CD8-positive, alpha-beta memory T cell (primary cell): Measurements from ENCODE around the gene GORASP1. TPM values are rescaled to one million over a fixed set of nuclear protein-coding genes. Genes with fewer than 3 reads are reported as not detected.

ENCODE experiments used
- CTCF ChIA-PET: fragments of 350-600 bp; sonication (Branson Sonifier 250); formaldehyde crosslinking; loops from one replicate; lab custom pipeline; 2021; ENCODE audit warnings: antibody characterized with exemption; lab: Charles Lee
- POLR2A ChIA-PET: fragments of 350-600 bp; sonication (Branson Sonifier 250); formaldehyde crosslinking; loops from one replicate; lab custom pipeline; 2021; ENCODE audit warnings: antibody characterized with exemption; lab: Charles Lee
- DNase-seq, 5 donors: peaks; one replicate each; pipeline versions ENCODE4 v3.0.0 to v3.0.0-alpha.2; 2020 to 2022; ENCODE audit warnings: mixed read lengths in 1 of 5
- H3K27ac ChIP-seq: one replicate; pipeline ENCODE4 v1.7.0; 2013; ENCODE audit warnings: low read depth, mild to moderate bottlenecking, low read length, moderate library complexity
- H3K27me3 ChIP-seq: 2 replicates; pipeline ENCODE4 v1.7.0; 2013; ENCODE audit warnings: low read length, mild to moderate bottlenecking; ENCODE audit not compliant: insufficient read depth, poor library complexity, severe bottlenecking
- H3K36me3 ChIP-seq: 2 replicates; pipeline ENCODE4 v1.7.0; 2013; ENCODE audit warnings: mild to moderate bottlenecking, low read length, moderate library complexity; ENCODE audit not compliant: insufficient read depth
- H3K4me1 ChIP-seq: 2 replicates; pipeline ENCODE4 v1.7.0; 2013; ENCODE audit warnings: mild to moderate bottlenecking, low read length, moderate library complexity; ENCODE audit not compliant: insufficient read depth
- H3K4me3 ChIP-seq: 2 replicates; pipeline ENCODE4 v1.7.0; 2013; ENCODE audit warnings: mild to moderate bottlenecking, low read length
- H3K9me3 ChIP-seq: 2 replicates; pipeline ENCODE4 v1.7.0; 2013; ENCODE audit warnings: mild to moderate bottlenecking, low read length
- H3K27ac Mint-ChIP-seq, 8 donors: one replicate each; pipeline ENCODE4 v1.8.0; 2020 to 2021; ENCODE audit warnings: mixed read lengths in 8 of 8, mild to moderate bottlenecking in 6 of 8, inconsistent platforms in 3 of 8, moderate library complexity in 3 of 8
- H3K27me3 Mint-ChIP-seq, 2 donors: one replicate each; pipeline ENCODE4 v1.8.0; 2020 to 2021; ENCODE audit warnings: mixed read lengths in 2 of 2, mild to moderate bottlenecking in 1 of 2, moderate library complexity in 1 of 2
- H3K36me3 Mint-ChIP-seq, 3 donors: one replicate each; pipeline ENCODE4 v1.8.0; 2020 to 2021; ENCODE audit warnings: mixed read lengths in 3 of 3, inconsistent platforms in 1 of 3, mild to moderate bottlenecking in 1 of 3
- H3K4me1 Mint-ChIP-seq, 3 donors: one replicate each; pipeline ENCODE4 v1.8.0; 2020 to 2021; ENCODE audit warnings: mixed read lengths in 3 of 3, inconsistent platforms in 1 of 3, mild to moderate bottlenecking in 1 of 3
- H3K4me3 Mint-ChIP-seq, 7 donors: one replicate each; pipeline ENCODE4 v1.8.0; 2020 to 2021; ENCODE audit warnings: mixed read lengths in 7 of 7, mild to moderate bottlenecking in 6 of 7, moderate library complexity in 4 of 7, inconsistent platforms in 2 of 7
- H3K9me3 Mint-ChIP-seq, 5 donors: one replicate each; pipeline ENCODE4 v1.8.0; 2020 to 2022; ENCODE audit warnings: mixed read lengths in 5 of 5, mild to moderate bottlenecking in 3 of 5, moderate library complexity in 2 of 5, inconsistent platforms in 1 of 5
- polyA plus RNA-seq: library from polyadenylated mRNA; unstranded; fragments of 300-500 nt; fragmentation: Illumina TruSeq; gene quantifications from one replicate; pipeline ENCODE4 v1.2.3, GENCODE V29; 2021
- total RNA-seq, 2 experiments: library from RNA; stranded (reverse); gene quantifications; one replicate each; pipeline ENCODE4 v1.2.3, GENCODE V29; 2021

Gene GORASP1
- total and polyA plus RNA-seq, 3 experiments from 2014 or later, result 16.9 to 22.8 (median 21.6) TPM

- DNase-seq, result no peak
- Histone ChIP-seq H3K36me3 (peaks cover 26% of the 10 kb centered on the region), H3K9me3 (no peaks in the 10 kb centered on the region), H3K27ac (no peak overlapping the region), H3K4me3 (no peak overlapping the region), H3K27me3 (no peaks in the 10 kb centered on the region), H3K4me1 (no peaks in the 10 kb centered on the region)
- Mint-ChIP-seq H3K9me3 (no peaks in the 10 kb centered on the region), H3K27me3 (no peaks in the 10 kb centered on the region), H3K27ac (peak overlapping the region in 4 of 8 donors; percentile 42 to 60 (median 57)), H3K4me3 (no peak overlapping the region), H3K4me1 (peaks cover 9 to 18% (median 10%) of the 10 kb centered on the region in 3 donors), H3K36me3 (peaks cover 0 to 68% (median 22%) of the 10 kb centered on the region in 3 donors)
- CTCF ChIA-PET, result interaction anchor here (1.1 to 4.8 kb wide), 3 partner anchors 8 to 193 kb away, joined by 3 to 15 read pairs (median 3); no protein-coding TSS in a partner anchor
- POLR2A ChIA-PET, result no interaction called here
Measured at GRCh38 chr3:39097716-39098472, 9.5 kb downstream of the GORASP1 start.

- Histone ChIP-seq H3K27ac (no peak overlapping the region), H3K4me1 (no peaks in the 10 kb centered on the region), H3K36me3 (peaks cover 28% of the 10 kb centered on the region), H3K9me3 (no peaks in the 10 kb centered on the region), H3K27me3 (no peaks in the 10 kb centered on the region), H3K4me3 (no peak overlapping the region)
- Mint-ChIP-seq H3K4me3 (no peak overlapping the region), H3K27me3 (no peaks in the 10 kb centered on the region), H3K9me3 (no peaks in the 10 kb centered on the region), H3K27ac (peak overlapping the region in 2 of 8 donors; percentile 15 to 58), H3K4me1 (peaks cover 3 to 8% (median 5%) of the 10 kb centered on the region in 3 donors), H3K36me3 (peaks cover 0 to 79% (median 28%) of the 10 kb centered on the region in 3 donors)
- ChIA-PET POLR2A (no interaction called here), CTCF (interaction anchor here (1.1 to 4.8 kb wide), 3 partner anchors 9 to 194 kb away, joined by 3 to 15 read pairs (median 3); no protein-coding TSS in a partner anchor)
- no peak for DNase-seq
Measured at GRCh38 chr3:39096775-39097174, 10.7 kb downstream of the GORASP1 start.

GRCh38 chr3:39095778-39096177, 11.6 kb downstream of the GORASP1 start:
- Mint-ChIP-seq H3K4me1 (no peaks in the 10 kb centered on the region), H3K27ac (peak overlapping the region in 2 of 8 donors; percentile 15 to 21), H3K4me3 (no peak overlapping the region), H3K36me3 (peaks cover 4 to 88% (median 28%) of the 10 kb centered on the region in 3 donors), H3K9me3 (no peaks in the 10 kb centered on the region), H3K27me3 (no peaks in the 10 kb centered on the region)
- H3K36me3 ChIP-seq, result peaks cover 32% of the 10 kb centered on the region
- H3K27ac ChIP-seq, result no peak overlapping the region
- ChIA-PET CTCF (interaction anchor here (4.8 kb wide), 1 partner anchor 10 kb away, joined by 15 read pairs; no protein-coding TSS in a partner anchor), POLR2A (no interaction called here)
- H3K4me1 ChIP-seq, result no peaks in the 10 kb centered on the region
- DNase-seq, result no peak
- H3K4me3 ChIP-seq, result no peak overlapping the region
- H3K27me3 ChIP-seq, result no peaks in the 10 kb centered on the region
- H3K9me3 ChIP-seq, result no peaks in the 10 kb centered on the region

- Histone ChIP-seq H3K36me3 (peaks cover 39% of the 10 kb centered on the region), H3K27me3 (no peaks in the 10 kb centered on the region), H3K4me3 (no peak overlapping the region), H3K27ac (no peak overlapping the region), H3K9me3 (no peaks in the 10 kb centered on the region), H3K4me1 (no peaks in the 10 kb centered on the region)
- no peaks in the 10 kb centered on the region for H3K9me3 Mint-ChIP-seq
- ChIA-PET POLR2A (no interaction called here), CTCF (interaction anchor here (1.7 to 4.8 kb wide), 2 partner anchors 11 to 193 kb away, joined by 4 to 15 read pairs; no protein-coding TSS in a partner anchor)
- H3K36me3 Mint-ChIP-seq, result peaks cover 4 to 93% (median 28%) of the 10 kb centered on the region in 3 donors
- no peak overlapping the region for H3K4me3 Mint-ChIP-seq
- H3K27me3 Mint-ChIP-seq, result no peaks in the 10 kb centered on the region
- DNase-seq, result no peak
- H3K27ac Mint-ChIP-seq, result peak overlapping the region in 3 of 8 donors; percentile 26 to 41 (median 40)
- H3K4me1 Mint-ChIP-seq, result no peaks in the 10 kb centered on the region
Measured at GRCh38 chr3:39094851-39095677, 12.4 kb downstream of the GORASP1 start.

GRCh38 chr3:39090922-39091321, 16.5 kb downstream of the GORASP1 start:
- peaks cover 4 to 98% (median 43%) of the 10 kb centered on the region in 3 donors for H3K36me3 Mint-ChIP-seq
- ChIA-PET CTCF (interaction anchor here (1.2 kb wide), 1 partner anchor 197 kb away, joined by 3 read pairs; no protein-coding TSS in a partner anchor), POLR2A (no interaction called here)
- H3K9me3 Mint-ChIP-seq, result no peaks in the 10 kb centered on the region
- H3K27me3 ChIP-seq, result no peaks in the 10 kb centered on the region
- DNase-seq, result no peak
- no peak overlapping the region for H3K4me3 Mint-ChIP-seq
- H3K27ac ChIP-seq, result no peak overlapping the region
- no peaks in the 10 kb centered on the region for H3K4me1 ChIP-seq
- H3K9me3 ChIP-seq, result no peaks in the 10 kb centered on the region
- H3K4me3 ChIP-seq, result no peak overlapping the region
- no peaks in the 10 kb centered on the region for H3K4me1 Mint-ChIP-seq
- peaks cover 50% of the 10 kb centered on the region for H3K36me3 ChIP-seq
- H3K27ac Mint-ChIP-seq, result peak overlapping the region in 3 of 8 donors; percentile 17 to 23 (median 17)
- no peaks in the 10 kb centered on the region for H3K27me3 Mint-ChIP-seq

- peak overlapping the region in 3 of 8 donors; percentile 40 to 82 (median 74) for H3K27ac Mint-ChIP-seq
Measured at GRCh38 chr3:39088889-39089288, 18.5 kb downstream of the GORASP1 start.

GRCh38 chr3:39088456-39088855, 19.0 kb downstream of the GORASP1 start:
- Histone ChIP-seq H3K27me3 (no peaks in the 10 kb centered on the region), H3K4me1 (no peaks in the 10 kb centered on the region), H3K9me3 (no peaks in the 10 kb centered on the region), H3K4me3 (no peak overlapping the region), H3K36me3 (peaks cover 42% of the 10 kb centered on the region), H3K27ac (no peak overlapping the region)
- no peaks in the 10 kb centered on the region for H3K27me3 Mint-ChIP-seq
- CTCF ChIA-PET, result interaction anchor here (0.8 to 1.7 kb wide), 3 partner anchors 101 to 289 kb away, joined by 3 to 4 read pairs (median 3); no protein-coding TSS in a partner anchor
- no peak for DNase-seq
- peaks cover 7 to 93% (median 31%) of the 10 kb centered on the region in 3 donors for H3K36me3 Mint-ChIP-seq
- H3K4me1 Mint-ChIP-seq, result no peaks in the 10 kb centered on the region
- POLR2A ChIA-PET, result no interaction called here
- H3K27ac Mint-ChIP-seq, result peak overlapping the region in 3 of 8 donors; percentile 40 to 79 (median 77)
- H3K9me3 Mint-ChIP-seq, result no peaks in the 10 kb centered on the region
- H3K4me3 Mint-ChIP-seq, result no peak overlapping the region

More at GRCh38 chr3:39088889-39089288, 18.5 kb downstream of the GORASP1 start:
- no peak overlapping the region for H3K4me3 ChIP-seq
- no peaks in the 10 kb centered on the region for H3K4me1 Mint-ChIP-seq
- H3K27me3 Mint-ChIP-seq, result no peaks in the 10 kb centered on the region
- H3K9me3 Mint-ChIP-seq, result no peaks in the 10 kb centered on the region
- no peak overlapping the region for H3K27ac ChIP-seq
- H3K9me3 ChIP-seq, result no peaks in the 10 kb centered on the region
- no peak for DNase-seq
- no peaks in the 10 kb centered on the region for H3K4me1 ChIP-seq
- peaks cover 7 to 93% (median 35%) of the 10 kb centered on the region in 3 donors for H3K36me3 Mint-ChIP-seq
- ChIA-PET CTCF (interaction anchor here (1.2 to 1.7 kb wide), 2 partner anchors 200 to 289 kb away, joined by 3 to 4 read pairs; no protein-coding TSS in a partner anchor), POLR2A (no interaction called here)
- H3K36me3 ChIP-seq, result peaks cover 42% of the 10 kb centered on the region
- no peak overlapping the region for H3K4me3 Mint-ChIP-seq
- no peaks in the 10 kb centered on the region for H3K27me3 ChIP-seq
